WTC11 (cell line): ENCODE measurements around the gene UNKL. TPM values are rescaled to one million over a fixed set of nuclear protein-coding genes. Genes with fewer than 3 reads are reported as not detected.

ENCODE experiments used
- ATAC-seq: fragments of 200-7000 bp; cut with Tn5 transposase; 2 replicates; pipeline ENCODE4 v1.10.0; 2021; ENCODE audit warnings: mild to moderate bottlenecking, moderate library complexity
- CTCF ChIA-PET: fragments of 300-600 bp; sonication (Branson Sonifier 250); formaldehyde crosslinking; loops from one replicate; lab custom pipeline; 2021; ENCODE audit warnings: antibody characterized with exemption; lab: Charles Lee
- POLR2A ChIA-PET: fragments of 350-600 bp; sonication (Branson Sonifier 250); formaldehyde crosslinking; loops from one replicate; lab custom pipeline; 2021; ENCODE audit warnings: antibody characterized with exemption; lab: Charles Lee
- DNase-seq: peaks from one replicate; pipeline ENCODE4 v3.0.0; 2021; ENCODE audit warnings: low spot score
- H3K27ac Mint-ChIP-seq: 2 replicates; pipeline ENCODE4 v1.8.0; 2021; ENCODE audit warnings: mixed read lengths
- H3K27me3 Mint-ChIP-seq: 2 replicates; pipeline ENCODE4 v1.8.0; 2021; ENCODE audit warnings: low read depth, mild to moderate bottlenecking, moderate library complexity, mixed read lengths
- H3K36me3 Mint-ChIP-seq: 2 replicates; pipeline ENCODE4 v1.8.0; 2021; ENCODE audit warnings: mixed read lengths
- H3K4me1 Mint-ChIP-seq: 2 replicates; pipeline ENCODE4 v1.8.0; 2022; ENCODE audit warnings: mixed read lengths
- H3K4me3 Mint-ChIP-seq: 2 replicates; pipeline ENCODE4 v1.8.0; 2021; ENCODE audit warnings: mild to moderate bottlenecking, moderate library complexity, mixed read lengths
- H3K9me3 Mint-ChIP-seq: 2 replicates; pipeline ENCODE4 v1.8.0; 2021; ENCODE audit warnings: mixed read lengths
- ATF6 ChIP-seq: sonication (generic); formaldehyde crosslinking; IDR thresholded peaks from 2 replicates; pipeline ENCODE4 v1.8.1; 2023; ENCODE audit warnings: mild to moderate bottlenecking, missing genetic modification reagents
- EMX1 ChIP-seq: fragments of 250-450 bp; sonication (Bioruptor Pico); IDR thresholded peaks from 2 replicates; pipeline ENCODE4 v1.8.0; 2021; ENCODE audit warnings: mild to moderate bottlenecking
- FOXJ3 ChIP-seq: sonication (generic); formaldehyde crosslinking; IDR thresholded peaks from 2 replicates; pipeline ENCODE4 v1.9.0; 2021; ENCODE audit warnings: missing genetic modification reagents, mild to moderate bottlenecking, borderline replicate concordance
- GTF2I ChIP-seq: fragments of 250-450 bp; sonication (Bioruptor Pico); conservative IDR thresholded peaks from 2 replicates; pipeline ENCODE4 v1.4.0; 2021; ENCODE audit warnings: mild to moderate bottlenecking
- ZNF121 ChIP-seq: sonication (generic); formaldehyde crosslinking; IDR thresholded peaks from 2 replicates; pipeline ENCODE4 v1.8.0; 2023; ENCODE audit warnings: missing genetic modification reagents
- total RNA-seq: library from RNA; stranded (reverse); gene quantifications from 3 replicates; pipeline ENCODE4 v1.2.3, GENCODE V29; 2021
- TF ChIP-seq, protein P1 (sequence below): sonication (generic); formaldehyde crosslinking; IDR thresholded peaks from 2 replicates; pipeline ENCODE4 v1.8.0; 2023; ENCODE audit warnings: missing genetic modification reagents, mild to moderate bottlenecking, borderline replicate concordance
- TF ChIP-seq, protein P2 (sequence below): sonication (generic); formaldehyde crosslinking; IDR thresholded peaks from 2 replicates; pipeline ENCODE4 v1.8.0; 2022; ENCODE audit warnings: mild to moderate bottlenecking, missing genetic modification reagents
- TF ChIP-seq, protein P3 (sequence below): sonication (generic); formaldehyde crosslinking; IDR thresholded peaks from 2 replicates; pipeline ENCODE4 v1.8.0; 2022; ENCODE audit warnings: mild to moderate bottlenecking, missing genetic modification reagents
- TF ChIP-seq, protein P4 (sequence below): fragments of 200-600 bp; IDR thresholded peaks from 2 replicates; pipeline ENCODE4 v1.8.0; 2022; ENCODE audit warnings: antibody characterized with exemption

Gene UNKL
- total RNA-seq, 1 experiment from 2014 or later, result 53.3 TPM

DNA sequence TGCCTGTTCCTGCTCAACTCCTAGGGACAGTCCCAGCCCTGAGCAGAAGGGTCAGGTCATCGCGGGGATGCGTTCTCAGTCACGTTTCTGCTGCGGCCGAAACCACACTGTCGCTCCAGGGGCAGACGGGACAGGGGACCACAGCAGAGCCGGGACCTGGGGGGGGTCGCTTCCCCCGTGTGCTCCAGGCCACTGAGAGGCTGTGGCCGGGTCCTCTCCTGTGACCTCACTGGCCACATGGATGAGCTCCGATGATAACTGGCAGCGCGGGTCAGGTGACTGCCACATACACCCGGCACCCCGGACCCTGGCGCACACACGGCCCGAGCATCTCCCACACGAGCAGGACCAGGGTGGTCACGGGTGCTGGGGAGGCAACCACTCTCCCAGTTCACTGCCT lies 50.0 kb downstream of the UNKL start:
- ChIA-PET POLR2A (no interaction called here), CTCF (interaction anchor here (1.1 to 3.8 kb wide), 5 partner anchors 14 to 341 kb away, joined by 3 to 31 read pairs (median 8); partner anchors contain the start of gene MAPK8IP3)
- no peak for TF ChIP-seq EMX1
- TF ChIP-seq GTF2I (CRISPR knock-in tag), result no peak
- no peak for TF ChIP-seq FOXJ3 (CRISPR knock-in tag)
- TF ChIP-seq, protein P1, sequence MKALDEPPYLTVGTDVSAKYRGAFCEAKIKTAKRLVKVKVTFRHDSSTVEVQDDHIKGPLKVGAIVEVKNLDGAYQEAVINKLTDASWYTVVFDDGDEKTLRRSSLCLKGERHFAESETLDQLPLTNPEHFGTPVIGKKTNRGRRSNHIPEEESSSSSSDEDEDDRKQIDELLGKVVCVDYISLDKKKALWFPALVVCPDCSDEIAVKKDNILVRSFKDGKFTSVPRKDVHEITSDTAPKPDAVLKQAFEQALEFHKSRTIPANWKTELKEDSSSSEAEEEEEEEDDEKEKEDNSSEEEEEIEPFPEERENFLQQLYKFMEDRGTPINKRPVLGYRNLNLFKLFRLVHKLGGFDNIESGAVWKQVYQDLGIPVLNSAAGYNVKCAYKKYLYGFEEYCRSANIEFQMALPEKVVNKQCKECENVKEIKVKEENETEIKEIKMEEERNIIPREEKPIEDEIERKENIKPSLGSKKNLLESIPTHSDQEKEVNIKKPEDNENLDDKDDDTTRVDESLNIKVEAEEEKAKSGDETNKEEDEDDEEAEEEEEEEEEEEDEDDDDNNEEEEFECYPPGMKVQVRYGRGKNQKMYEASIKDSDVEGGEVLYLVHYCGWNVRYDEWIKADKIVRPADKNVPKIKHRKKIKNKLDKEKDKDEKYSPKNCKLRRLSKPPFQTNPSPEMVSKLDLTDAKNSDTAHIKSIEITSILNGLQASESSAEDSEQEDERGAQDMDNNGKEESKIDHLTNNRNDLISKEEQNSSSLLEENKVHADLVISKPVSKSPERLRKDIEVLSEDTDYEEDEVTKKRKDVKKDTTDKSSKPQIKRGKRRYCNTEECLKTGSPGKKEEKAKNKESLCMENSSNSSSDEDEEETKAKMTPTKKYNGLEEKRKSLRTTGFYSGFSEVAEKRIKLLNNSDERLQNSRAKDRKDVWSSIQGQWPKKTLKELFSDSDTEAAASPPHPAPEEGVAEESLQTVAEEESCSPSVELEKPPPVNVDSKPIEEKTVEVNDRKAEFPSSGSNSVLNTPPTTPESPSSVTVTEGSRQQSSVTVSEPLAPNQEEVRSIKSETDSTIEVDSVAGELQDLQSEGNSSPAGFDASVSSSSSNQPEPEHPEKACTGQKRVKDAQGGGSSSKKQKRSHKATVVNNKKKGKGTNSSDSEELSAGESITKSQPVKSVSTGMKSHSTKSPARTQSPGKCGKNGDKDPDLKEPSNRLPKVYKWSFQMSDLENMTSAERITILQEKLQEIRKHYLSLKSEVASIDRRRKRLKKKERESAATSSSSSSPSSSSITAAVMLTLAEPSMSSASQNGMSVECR, result no peak
- TF ChIP-seq ATF6 (CRISPR knock-in tag), result no peak
- H3K4me3 Mint-ChIP-seq, result no peak overlapping the region
- DNase-seq (no peak), ATAC-seq (no peak)
- H3K9me3 Mint-ChIP-seq, result no peaks in the 10 kb centered on the region
- H3K36me3 Mint-ChIP-seq, result peaks cover 15% of the 10 kb centered on the region
- H3K4me1 Mint-ChIP-seq, result no peaks in the 10 kb centered on the region
- H3K27ac Mint-ChIP-seq, result no peak overlapping the region
- no peaks in the 10 kb centered on the region for H3K27me3 Mint-ChIP-seq

- ChIA-PET CTCF (interaction anchor here (0.6 to 3.8 kb wide), 26 partner anchors 8 to 342 kb away, joined by 3 to 31 read pairs (median 4); partner anchors contain the start of genes MAPK8IP3, UNKL and UQCC4), POLR2A (interaction anchor here (0.6 kb wide), 2 partner anchors 77 to 131 kb away, joined by 3 read pairs; no protein-coding TSS in a partner anchor)
- Mint-ChIP-seq H3K27ac (peak overlapping the region; percentile 92; the same call in 1 of the 2 replicates), H3K4me3 (no peak overlapping the region), H3K27me3 (no peaks in the 10 kb centered on the region), H3K4me1 (no peaks in the 10 kb centered on the region), H3K9me3 (no peaks in the 10 kb centered on the region), H3K36me3 (peaks cover 15% of the 10 kb centered on the region)
- TF ChIP-seq, protein P2, sequence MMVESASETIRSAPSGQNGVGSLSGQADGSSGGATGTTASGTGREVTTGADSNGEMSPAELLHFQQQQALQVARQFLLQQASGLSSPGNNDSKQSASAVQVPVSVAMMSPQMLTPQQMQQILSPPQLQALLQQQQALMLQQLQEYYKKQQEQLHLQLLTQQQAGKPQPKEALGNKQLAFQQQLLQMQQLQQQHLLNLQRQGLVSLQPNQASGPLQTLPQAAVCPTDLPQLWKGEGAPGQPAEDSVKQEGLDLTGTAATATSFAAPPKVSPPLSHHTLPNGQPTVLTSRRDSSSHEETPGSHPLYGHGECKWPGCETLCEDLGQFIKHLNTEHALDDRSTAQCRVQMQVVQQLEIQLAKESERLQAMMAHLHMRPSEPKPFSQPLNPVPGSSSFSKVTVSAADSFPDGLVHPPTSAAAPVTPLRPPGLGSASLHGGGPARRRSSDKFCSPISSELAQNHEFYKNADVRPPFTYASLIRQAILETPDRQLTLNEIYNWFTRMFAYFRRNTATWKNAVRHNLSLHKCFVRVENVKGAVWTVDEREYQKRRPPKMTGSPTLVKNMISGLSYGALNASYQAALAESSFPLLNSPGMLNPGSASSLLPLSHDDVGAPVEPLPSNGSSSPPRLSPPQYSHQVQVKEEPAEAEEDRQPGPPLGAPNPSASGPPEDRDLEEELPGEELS (CRISPR knock-in tag), result 0 out of 2 replicates have a peak, but pooled peaks have one; percentile 35
- TF ChIP-seq ZNF121 (CRISPR knock-in tag), result peak; percentile 49; the same call in 1 of the 2 replicates
- TF ChIP-seq, protein P3, sequence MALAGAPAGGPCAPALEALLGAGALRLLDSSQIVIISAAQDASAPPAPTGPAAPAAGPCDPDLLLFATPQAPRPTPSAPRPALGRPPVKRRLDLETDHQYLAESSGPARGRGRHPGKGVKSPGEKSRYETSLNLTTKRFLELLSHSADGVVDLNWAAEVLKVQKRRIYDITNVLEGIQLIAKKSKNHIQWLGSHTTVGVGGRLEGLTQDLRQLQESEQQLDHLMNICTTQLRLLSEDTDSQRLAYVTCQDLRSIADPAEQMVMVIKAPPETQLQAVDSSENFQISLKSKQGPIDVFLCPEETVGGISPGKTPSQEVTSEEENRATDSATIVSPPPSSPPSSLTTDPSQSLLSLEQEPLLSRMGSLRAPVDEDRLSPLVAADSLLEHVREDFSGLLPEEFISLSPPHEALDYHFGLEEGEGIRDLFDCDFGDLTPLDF (CRISPR knock-in tag), result no peak
- TF ChIP-seq, protein P4, sequence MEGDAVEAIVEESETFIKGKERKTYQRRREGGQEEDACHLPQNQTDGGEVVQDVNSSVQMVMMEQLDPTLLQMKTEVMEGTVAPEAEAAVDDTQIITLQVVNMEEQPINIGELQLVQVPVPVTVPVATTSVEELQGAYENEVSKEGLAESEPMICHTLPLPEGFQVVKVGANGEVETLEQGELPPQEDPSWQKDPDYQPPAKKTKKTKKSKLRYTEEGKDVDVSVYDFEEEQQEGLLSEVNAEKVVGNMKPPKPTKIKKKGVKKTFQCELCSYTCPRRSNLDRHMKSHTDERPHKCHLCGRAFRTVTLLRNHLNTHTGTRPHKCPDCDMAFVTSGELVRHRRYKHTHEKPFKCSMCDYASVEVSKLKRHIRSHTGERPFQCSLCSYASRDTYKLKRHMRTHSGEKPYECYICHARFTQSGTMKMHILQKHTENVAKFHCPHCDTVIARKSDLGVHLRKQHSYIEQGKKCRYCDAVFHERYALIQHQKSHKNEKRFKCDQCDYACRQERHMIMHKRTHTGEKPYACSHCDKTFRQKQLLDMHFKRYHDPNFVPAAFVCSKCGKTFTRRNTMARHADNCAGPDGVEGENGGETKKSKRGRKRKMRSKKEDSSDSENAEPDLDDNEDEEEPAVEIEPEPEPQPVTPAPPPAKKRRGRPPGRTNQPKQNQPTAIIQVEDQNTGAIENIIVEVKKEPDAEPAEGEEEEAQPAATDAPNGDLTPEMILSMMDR, result peak; percentile 77
- DNase-seq (peak; percentile 79), ATAC-seq (peak; percentile 94)
These were observed 50.9 kb downstream of the UNKL start for GRCh38 chr16:1363501-1364041.
